GM19397 (cell line): ENCODE data around the gene NSMF.

Experiments used
- ATAC-seq: cut with Tn5 transposase; IDR thresholded peaks from one replicate; pipeline ENCODE4 v1.9.1; 2021; ENCODE audit warnings: mild to moderate bottlenecking, moderate library complexity; ENCODE audit not compliant: unreplicated experiment

NSMF gene

GRCh38 chr9:137449081-137449844, 9.9 kb downstream of the NSMF start:
- ATAC-seq, result no peak

GRCh38 chr9:137448602-137448962, 10.6 kb downstream of the NSMF start:
- ATAC-seq, result no peak

GRCh38 chr9:137447722-137448601, 11.2 kb downstream of the NSMF start:
- ATAC-seq, result no peak

- no peak for ATAC-seq
Measured at GRCh38 chr9:137446851-137447471, 12.2 kb downstream of the NSMF start.

- no peak for ATAC-seq
Measured at GRCh38 chr9:137445930-137446431, 13.2 kb downstream of the NSMF start.

GRCh38 chr9:137445275-137445807, 13.8 kb downstream of the NSMF start:
- no peak for ATAC-seq

GRCh38 chr9:137444106-137444790, 14.9 kb downstream of the NSMF start:
- no peak for ATAC-seq

- ATAC-seq, result no peak
Measured at GRCh38 chr9:137441935-137442321, 17.2 kb downstream of the NSMF start.

GRCh38 chr9:137441289-137441934, 17.7 kb downstream of the NSMF start, which contains the start of gene ENTPD8:
TSS of gene ENTPD8 (minus strand) at chr9:137441357. CDS start at chr9:137438285, 3,072 bp downstream.
- no peak for ATAC-seq

GRCh38 chr9:137439158-137439714, 19.9 kb downstream of the NSMF start:
- ATAC-seq, result no peak

GRCh38 chr9:137438591-137439157, 20.5 kb downstream of the NSMF start:
- ATAC-seq, result no peak

- ATAC-seq, result no peak
Measured at GRCh38 chr9:137437691-137438590, 21.2 kb downstream of the NSMF start.

GRCh38 chr9:137436761-137437600, 22.2 kb downstream of the NSMF start:
- no peak for ATAC-seq

- no peak for ATAC-seq
Measured at GRCh38 chr9:137435980-137436760, 23.0 kb downstream of the NSMF start.

- no peak for ATAC-seq
Measured at GRCh38 chr9:137435381-137435891, 23.7 kb downstream of the NSMF start.
